ENCODE results near the gene KLLN. TPM values are rescaled to one million over a fixed set of nuclear protein-coding genes. Genes with fewer than 3 reads are reported as not detected.

The KLLN gene
- total and polyA plus RNA-seq, 2 of the 8 experiments (the other 6 are each of a cell fraction or from before 2014, with no cell fraction given) = 0.24 to 0.73 TPM

DNA sequence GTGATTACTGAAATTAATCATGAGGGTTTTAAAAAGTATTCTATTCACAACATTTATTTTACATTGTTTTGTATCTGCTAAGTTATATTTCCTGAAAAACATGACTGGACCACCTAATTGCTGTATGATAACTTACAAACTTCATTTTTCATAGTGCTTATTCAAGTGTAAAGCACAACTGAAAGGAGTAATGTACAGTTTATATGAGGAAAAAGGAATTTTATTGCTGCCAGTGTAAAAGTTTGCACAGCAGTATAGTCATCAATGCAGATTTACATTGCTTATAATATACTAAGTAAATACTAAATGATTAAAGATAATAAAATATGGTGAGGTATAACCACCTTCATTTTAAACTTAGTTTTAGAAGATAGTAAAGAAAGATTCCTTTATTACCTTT, 4.1 kb upstream of the KLLN start (continued):
- TF ChIP-seq BCL11A (IDR thresholded peaks at IDR 0.05; ENCODE audit: low read depth in 2 of 2, low read length in 2 of 2) = no peak
- TF ChIP-seq TAF1 (IDR thresholded peaks at IDR 0.05; ENCODE audit: low read depth, low read length) = no peak
- TF ChIP-seq ASH2L (IDR thresholded peaks at IDR 0.05; ENCODE audit: low read length) = no peak
- no peak for TF ChIP-seq ZNF274 (IDR thresholded peaks at IDR 0.05; ENCODE audit: borderline replicate concordance, extremely low read depth, low read length)
